Endothelial cell of umbilical vein (primary cell): Measurements from ENCODE around the gene CASP14.

Experiments used
- EZH2 ChIP-seq: IDR thresholded peaks from 2 replicates; pipeline ENCODE4 v1.6.1; 2012; ENCODE audit warnings: borderline replicate concordance, low read depth, mild to moderate bottlenecking, moderate library complexity, low read length, inconsistent platforms; ENCODE audit not compliant: severe bottlenecking
- FOS ChIP-seq: IDR thresholded peaks from 2 replicates; pipeline ENCODE4 v1.6.1; 2011; ENCODE audit warnings: mild to moderate bottlenecking, low read length, moderate library complexity, borderline replicate concordance; ENCODE audit not compliant: insufficient read depth
- JUN ChIP-seq: IDR thresholded peaks from 2 replicates; pipeline ENCODE4 v1.6.1; 2011; ENCODE audit warnings: borderline replicate concordance, low read depth; ENCODE audit not compliant: insufficient read length, insufficient read depth
- MYC ChIP-seq: IDR thresholded peaks from one replicate; pipeline ENCODE4 v1.6.1; 2011; ENCODE audit warnings: mild to moderate bottlenecking, low read depth, low read length
- POLR2A ChIP-seq: IDR thresholded peaks from 2 replicates; pipeline ENCODE4 v1.6.1; 2012; ENCODE audit warnings: low read depth, mild to moderate bottlenecking, control low read depth, low read length
- POLR2AphosphoS5 ChIP-seq: IDR thresholded peaks from 2 replicates; pipeline ENCODE4 v1.6.1; 2012; ENCODE audit warnings: low read depth, mild to moderate bottlenecking, control low read depth, low read length, moderate library complexity; ENCODE audit not compliant: insufficient read depth
- TF ChIP-seq, protein P1 (sequence below), 2 donors: IDR thresholded peaks; 1 replicate in 1 of 2; 2 replicates in 1 of 2; pipeline ENCODE4 v1.5.1; 2011; ENCODE audit warnings: low read length in 2 of 2, mild to moderate bottlenecking in 2 of 2, moderate library complexity in 2 of 2, control low read depth in 1 of 2, inconsistent platforms in 1 of 2, low read depth in 1 of 2; ENCODE audit not compliant: insufficient read depth in 1 of 2; ENCODE audit errors: extremely low read depth in 1 of 2
- TF ChIP-seq, protein P2 (sequence below): IDR thresholded peaks from 2 replicates; pipeline ENCODE4 v1.6.1; 2011; ENCODE audit not compliant: insufficient read depth, insufficient read length

DNA sequence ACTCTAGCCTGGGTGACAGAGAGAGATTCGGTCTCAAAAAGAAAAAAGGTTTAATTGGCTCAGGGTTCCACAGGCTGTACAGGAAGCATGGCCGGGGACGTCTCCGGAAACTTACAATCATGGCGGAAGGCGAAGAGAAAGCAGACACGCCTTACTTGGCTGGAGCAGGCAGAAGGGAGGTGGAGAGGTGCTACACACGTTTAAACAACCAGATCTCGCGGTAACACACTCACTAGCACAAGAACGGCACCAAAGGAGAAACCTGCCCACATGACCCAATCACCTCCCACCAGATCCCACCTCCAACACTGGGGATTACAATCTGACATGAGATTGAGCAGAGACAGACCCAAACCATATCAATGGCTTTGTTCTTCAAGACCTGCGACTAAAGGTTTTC is 12.8 kb downstream of the CASP14 start:
- TF ChIP-seq POLR2A: no peak
- TF ChIP-seq, protein P1, sequence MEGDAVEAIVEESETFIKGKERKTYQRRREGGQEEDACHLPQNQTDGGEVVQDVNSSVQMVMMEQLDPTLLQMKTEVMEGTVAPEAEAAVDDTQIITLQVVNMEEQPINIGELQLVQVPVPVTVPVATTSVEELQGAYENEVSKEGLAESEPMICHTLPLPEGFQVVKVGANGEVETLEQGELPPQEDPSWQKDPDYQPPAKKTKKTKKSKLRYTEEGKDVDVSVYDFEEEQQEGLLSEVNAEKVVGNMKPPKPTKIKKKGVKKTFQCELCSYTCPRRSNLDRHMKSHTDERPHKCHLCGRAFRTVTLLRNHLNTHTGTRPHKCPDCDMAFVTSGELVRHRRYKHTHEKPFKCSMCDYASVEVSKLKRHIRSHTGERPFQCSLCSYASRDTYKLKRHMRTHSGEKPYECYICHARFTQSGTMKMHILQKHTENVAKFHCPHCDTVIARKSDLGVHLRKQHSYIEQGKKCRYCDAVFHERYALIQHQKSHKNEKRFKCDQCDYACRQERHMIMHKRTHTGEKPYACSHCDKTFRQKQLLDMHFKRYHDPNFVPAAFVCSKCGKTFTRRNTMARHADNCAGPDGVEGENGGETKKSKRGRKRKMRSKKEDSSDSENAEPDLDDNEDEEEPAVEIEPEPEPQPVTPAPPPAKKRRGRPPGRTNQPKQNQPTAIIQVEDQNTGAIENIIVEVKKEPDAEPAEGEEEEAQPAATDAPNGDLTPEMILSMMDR (IDR thresholded peaks at IDR 0.05; ENCODE audit: extremely low read depth in 1 of 2, insufficient read depth in 1 of 2, low read depth in 1 of 2, low read length in 2 of 2): no peak
- TF ChIP-seq POLR2AphosphoS5: no peak
- TF ChIP-seq EZH2: no peak
- no peak for TF ChIP-seq FOS
- TF ChIP-seq, protein P2, sequence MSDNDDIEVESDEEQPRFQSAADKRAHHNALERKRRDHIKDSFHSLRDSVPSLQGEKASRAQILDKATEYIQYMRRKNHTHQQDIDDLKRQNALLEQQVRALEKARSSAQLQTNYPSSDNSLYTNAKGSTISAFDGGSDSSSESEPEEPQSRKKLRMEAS: no peak
- TF ChIP-seq MYC: no peak
- no peak for TF ChIP-seq JUN
